ENCODE measurements around the gene GRM7. TPM values are rescaled to one million over a fixed set of nuclear protein-coding genes. Genes with fewer than 3 reads are reported as not detected.

The GRM7 gene
- total RNA-seq, 6 experiments from 2014 or later: not detected

DNA sequence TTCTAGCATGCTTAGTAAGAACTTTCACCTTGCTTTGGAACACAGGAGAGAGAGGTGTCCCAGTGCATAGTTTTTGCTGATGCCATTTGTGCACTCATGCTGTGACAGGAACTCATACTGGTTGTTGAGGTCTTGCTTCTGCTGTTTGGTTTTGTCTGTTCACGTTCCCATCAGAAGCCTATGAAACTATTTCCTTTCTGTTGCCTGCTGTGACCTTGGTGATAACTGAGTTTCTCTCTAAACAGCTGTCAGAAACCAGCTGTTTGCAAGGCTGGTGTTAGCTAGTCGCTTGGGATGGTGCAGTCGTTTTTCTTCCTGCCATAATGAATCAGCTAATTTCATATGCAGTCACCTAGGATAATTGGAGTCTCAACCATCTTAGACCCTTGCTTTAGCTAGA lies 724.1 kb downstream of the GRM7 start:
- Mint-ChIP-seq H3K36me3 (ENCODE audit: low read depth) (no peaks in the 10 kb centered on the region), H3K27ac (no peak overlapping the region), H3K9me3 (peaks cover 62% of the 10 kb centered on the region), H3K4me3 (no peak overlapping the region), H3K27me3 (ENCODE audit: insufficient read depth) (no peaks in the 10 kb centered on the region), H3K4me1 (ENCODE audit: low read depth) (no peaks in the 10 kb centered on the region)
- no peak for DNase-seq
- TF ChIP-seq, protein P1, sequence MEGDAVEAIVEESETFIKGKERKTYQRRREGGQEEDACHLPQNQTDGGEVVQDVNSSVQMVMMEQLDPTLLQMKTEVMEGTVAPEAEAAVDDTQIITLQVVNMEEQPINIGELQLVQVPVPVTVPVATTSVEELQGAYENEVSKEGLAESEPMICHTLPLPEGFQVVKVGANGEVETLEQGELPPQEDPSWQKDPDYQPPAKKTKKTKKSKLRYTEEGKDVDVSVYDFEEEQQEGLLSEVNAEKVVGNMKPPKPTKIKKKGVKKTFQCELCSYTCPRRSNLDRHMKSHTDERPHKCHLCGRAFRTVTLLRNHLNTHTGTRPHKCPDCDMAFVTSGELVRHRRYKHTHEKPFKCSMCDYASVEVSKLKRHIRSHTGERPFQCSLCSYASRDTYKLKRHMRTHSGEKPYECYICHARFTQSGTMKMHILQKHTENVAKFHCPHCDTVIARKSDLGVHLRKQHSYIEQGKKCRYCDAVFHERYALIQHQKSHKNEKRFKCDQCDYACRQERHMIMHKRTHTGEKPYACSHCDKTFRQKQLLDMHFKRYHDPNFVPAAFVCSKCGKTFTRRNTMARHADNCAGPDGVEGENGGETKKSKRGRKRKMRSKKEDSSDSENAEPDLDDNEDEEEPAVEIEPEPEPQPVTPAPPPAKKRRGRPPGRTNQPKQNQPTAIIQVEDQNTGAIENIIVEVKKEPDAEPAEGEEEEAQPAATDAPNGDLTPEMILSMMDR (IDR thresholded peaks at IDR 0.05): no peak

- Mint-ChIP-seq H3K4me1 (ENCODE audit: low read depth) (no peaks in the 10 kb centered on the region), H3K27me3 (ENCODE audit: insufficient read depth) (no peaks in the 10 kb centered on the region), H3K36me3 (ENCODE audit: low read depth) (no peaks in the 10 kb centered on the region), H3K9me3 (peaks cover 61% of the 10 kb centered on the region), H3K4me3 (no peak overlapping the region), H3K27ac (no peak overlapping the region)
- TF ChIP-seq, protein P1 (IDR thresholded peaks at IDR 0.05): no peak
- no peak for DNase-seq
Observed at GRCh38 chr3:7588236-7588635, 727.3 kb downstream of the GRM7 start.

- Mint-ChIP-seq H3K36me3 (ENCODE audit: low read depth) (no peaks in the 10 kb centered on the region), H3K27ac (no peak overlapping the region), H3K4me3 (no peak overlapping the region), H3K27me3 (ENCODE audit: insufficient read depth) (no peaks in the 10 kb centered on the region), H3K4me1 (ENCODE audit: low read depth) (no peaks in the 10 kb centered on the region), H3K9me3 (peaks cover 56% of the 10 kb centered on the region)
- DNase-seq: no peak
- TF ChIP-seq, protein P1 (IDR thresholded peaks at IDR 0.05): no peak
Observed at GRCh38 chr3:7589526-7589925, 728.6 kb downstream of the GRM7 start.

DNA sequence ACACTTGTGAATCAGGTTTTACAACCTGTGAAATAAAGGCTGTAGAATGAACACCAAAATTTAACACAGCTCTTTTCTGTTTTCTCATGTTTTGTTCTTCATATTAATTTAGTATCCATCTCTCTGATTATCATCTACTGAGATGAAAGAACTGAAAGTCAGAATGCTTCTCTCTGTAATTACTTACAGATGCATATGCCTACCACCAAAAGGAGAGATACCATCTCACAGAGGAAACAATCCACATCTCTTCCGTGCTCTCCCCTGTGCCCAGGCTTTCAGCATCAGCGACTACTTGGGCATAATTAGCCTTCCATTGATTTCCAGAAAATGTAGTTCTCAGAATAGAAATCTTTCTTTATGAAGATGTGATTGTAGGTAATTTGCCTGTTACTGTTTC lies 741.4 kb downstream of the GRM7 start:
- H3K36me3 Mint-ChIP-seq (ENCODE audit: low read depth): no peaks in the 10 kb centered on the region
- H3K9me3 Mint-ChIP-seq: peaks cover 17% of the 10 kb centered on the region
- DNase-seq: no peak
- TF ChIP-seq, protein P1 (IDR thresholded peaks at IDR 0.05): no peak
- H3K27me3 Mint-ChIP-seq (ENCODE audit: insufficient read depth): no peaks in the 10 kb centered on the region
- H3K4me1 Mint-ChIP-seq (ENCODE audit: low read depth): no peaks in the 10 kb centered on the region
- no peak overlapping the region for H3K4me3 Mint-ChIP-seq
- no peak overlapping the region for H3K27ac Mint-ChIP-seq

GRCh38 chr3:7607083-7607482 lies 746.2 kb downstream of the GRM7 start:
- peaks cover 44% of the 10 kb centered on the region for H3K9me3 Mint-ChIP-seq
- TF ChIP-seq, protein P1 (IDR thresholded peaks at IDR 0.05): no peak

DNA sequence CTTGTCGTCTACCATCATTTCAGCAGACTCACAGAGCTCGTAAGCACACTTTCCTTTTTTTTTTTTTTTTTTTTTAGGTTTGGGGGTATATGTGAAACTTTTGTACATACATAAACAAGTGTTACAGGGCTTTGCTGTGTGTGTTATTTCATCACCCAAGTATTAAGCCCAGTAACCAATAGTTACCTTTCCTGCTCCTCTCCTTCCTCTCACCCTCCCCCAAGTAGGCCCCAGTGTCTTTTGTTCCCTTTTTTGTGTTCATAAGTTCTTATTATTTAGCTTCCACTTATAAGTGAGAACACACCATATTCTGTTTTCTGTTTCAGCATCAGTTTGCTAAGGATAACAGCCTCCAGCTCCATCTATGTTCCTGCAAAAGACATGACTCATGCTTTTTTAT lies 746.8 kb downstream of the GRM7 start:
- Mint-ChIP-seq H3K27me3 (ENCODE audit: insufficient read depth) (no peaks in the 10 kb centered on the region; the same call in 1 of the 2 replicates), H3K4me1 (ENCODE audit: low read depth) (no peaks in the 10 kb centered on the region), H3K9me3 (peaks cover 50% of the 10 kb centered on the region), H3K4me3 (no peak overlapping the region), H3K36me3 (ENCODE audit: low read depth) (0 out of 2 replicates have a peak, but pooled peaks cover 5% of the 10 kb centered on the region), H3K27ac (no peak overlapping the region)
- TF ChIP-seq, protein P1 (IDR thresholded peaks at IDR 0.05): no peak
- no peak for DNase-seq

More at GRCh38 chr3:7607083-7607482, 746.2 kb downstream of the GRM7 start:
- Mint-ChIP-seq H3K36me3 (ENCODE audit: low read depth) (0 out of 2 replicates have a peak, but pooled peaks cover 5% of the 10 kb centered on the region), H3K27me3 (ENCODE audit: insufficient read depth) (no peaks in the 10 kb centered on the region; the same call in 1 of the 2 replicates), H3K27ac (no peak overlapping the region), H3K4me1 (ENCODE audit: low read depth) (no peaks in the 10 kb centered on the region), H3K4me3 (no peak overlapping the region)
- DNase-seq: no peak

Measured in HFFc6 (cell line).